ENCODE results near the gene LGALS3BP. TPM values are rescaled to one million over a fixed set of nuclear protein-coding genes. Genes with fewer than 3 reads are reported as not detected.
"Not testable (repeated sequence)": the region's sequence is repeated elsewhere in the genome, so short reads cannot be mapped to it uniquely, and the experiment has no call there.

Gene LGALS3BP, protein sequence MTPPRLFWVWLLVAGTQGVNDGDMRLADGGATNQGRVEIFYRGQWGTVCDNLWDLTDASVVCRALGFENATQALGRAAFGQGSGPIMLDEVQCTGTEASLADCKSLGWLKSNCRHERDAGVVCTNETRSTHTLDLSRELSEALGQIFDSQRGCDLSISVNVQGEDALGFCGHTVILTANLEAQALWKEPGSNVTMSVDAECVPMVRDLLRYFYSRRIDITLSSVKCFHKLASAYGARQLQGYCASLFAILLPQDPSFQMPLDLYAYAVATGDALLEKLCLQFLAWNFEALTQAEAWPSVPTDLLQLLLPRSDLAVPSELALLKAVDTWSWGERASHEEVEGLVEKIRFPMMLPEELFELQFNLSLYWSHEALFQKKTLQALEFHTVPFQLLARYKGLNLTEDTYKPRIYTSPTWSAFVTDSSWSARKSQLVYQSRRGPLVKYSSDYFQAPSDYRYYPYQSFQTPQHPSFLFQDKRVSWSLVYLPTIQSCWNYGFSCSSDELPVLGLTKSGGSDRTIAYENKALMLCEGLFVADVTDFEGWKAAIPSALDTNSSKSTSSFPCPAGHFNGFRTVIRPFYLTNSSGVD
- total RNA-seq (2014; rRNA removed; shearing (Covaris generic)), result 383 and 441 TPM in 2 replicates
- polyA plus RNA-seq (2014; cell fraction: nucleus; rRNA removed), result 1,330 and 1,442 TPM in 2 replicates

DNA sequence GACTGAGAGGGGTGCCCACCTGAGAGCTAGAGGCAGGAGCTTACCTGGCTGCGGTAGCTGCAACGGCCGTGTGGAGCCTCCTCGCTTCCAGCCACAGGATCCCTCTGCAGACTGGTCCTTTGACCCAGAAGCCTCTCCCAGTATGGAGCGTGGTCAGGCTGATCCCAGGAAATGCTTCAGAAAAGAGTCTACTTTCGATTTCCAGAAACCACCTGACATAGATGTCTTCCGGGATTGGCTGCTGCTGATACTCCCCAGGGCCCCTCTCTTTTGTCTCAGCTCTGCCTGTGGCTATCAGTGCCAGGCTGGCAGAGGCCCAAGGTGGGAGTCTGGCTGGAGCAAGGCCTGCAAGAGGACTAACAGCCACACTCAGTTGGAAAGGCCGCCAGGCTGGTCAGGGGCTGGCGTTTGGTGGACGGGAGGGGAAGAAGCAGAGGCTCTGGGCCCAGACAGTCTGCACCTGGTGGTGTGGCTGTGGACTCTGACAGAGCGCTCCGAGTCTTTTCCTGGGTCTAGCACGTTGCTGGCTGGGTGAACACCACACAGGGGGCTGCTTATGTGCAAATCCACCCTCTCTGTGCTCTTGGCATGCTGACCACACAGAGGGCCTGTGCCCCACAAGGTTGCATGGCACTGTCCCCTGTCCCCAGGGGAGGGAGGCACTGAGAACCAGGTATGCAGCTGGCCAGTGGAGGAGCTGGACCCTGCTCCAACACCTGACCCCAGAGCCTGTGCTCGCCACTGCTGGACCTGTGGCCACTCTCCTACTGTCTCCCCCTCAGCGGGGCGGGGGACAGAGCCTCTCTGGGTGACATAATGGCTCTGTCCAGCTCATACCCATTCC is at the start of gene LGALS3BP:
LGALS3BP (minus strand) TSS at position 144 of the 844 bp plus-strand sequence. CDS start 2,732 bp downstream, outside the sequence.
- peak; percentile 71 for DNase-seq (ENCODE audit: extremely low read depth, low read depth)

DNA sequence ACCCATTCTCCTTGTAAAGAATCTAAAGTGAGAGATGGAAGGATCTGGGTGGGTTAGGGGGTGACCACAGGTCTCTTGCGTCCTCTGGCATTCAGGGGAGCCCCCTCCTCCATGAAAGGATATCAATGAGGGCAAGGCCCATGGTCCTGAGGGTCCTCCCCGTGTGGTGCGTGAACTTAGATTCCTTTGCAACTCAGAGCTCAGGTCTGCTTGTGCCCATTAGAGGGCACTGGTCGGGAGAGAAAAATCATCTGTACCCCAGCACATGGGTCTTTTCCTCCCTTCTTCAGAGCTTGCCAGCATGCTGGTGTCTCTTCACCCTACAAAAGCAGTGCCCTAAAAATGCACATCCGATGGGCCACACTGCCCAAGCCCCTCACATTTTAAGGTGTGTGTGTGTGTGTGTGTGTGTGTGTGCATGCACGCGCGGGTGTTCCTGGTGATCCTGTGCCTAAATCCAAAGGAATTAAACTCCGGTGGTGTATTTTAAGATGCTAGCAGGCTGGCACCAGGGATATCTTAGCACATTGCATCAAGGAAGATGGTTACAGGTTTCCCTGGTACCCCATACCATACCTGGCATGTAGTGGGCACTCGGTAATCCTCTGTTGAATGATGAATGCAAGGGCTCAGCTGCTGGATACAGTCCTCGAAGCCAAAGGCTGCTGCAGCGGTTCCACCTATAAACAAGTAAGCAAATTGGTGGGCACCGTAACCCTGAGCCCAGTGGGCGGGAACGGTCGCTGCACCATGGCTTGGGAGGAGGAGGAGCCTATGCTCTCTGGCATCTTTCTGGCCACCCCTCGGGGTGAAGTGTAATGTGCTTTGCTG is 49.0 kb upstream of the LGALS3BP start:
- no peak for DNase-seq (ENCODE audit: extremely low read depth, low read depth)

DNA sequence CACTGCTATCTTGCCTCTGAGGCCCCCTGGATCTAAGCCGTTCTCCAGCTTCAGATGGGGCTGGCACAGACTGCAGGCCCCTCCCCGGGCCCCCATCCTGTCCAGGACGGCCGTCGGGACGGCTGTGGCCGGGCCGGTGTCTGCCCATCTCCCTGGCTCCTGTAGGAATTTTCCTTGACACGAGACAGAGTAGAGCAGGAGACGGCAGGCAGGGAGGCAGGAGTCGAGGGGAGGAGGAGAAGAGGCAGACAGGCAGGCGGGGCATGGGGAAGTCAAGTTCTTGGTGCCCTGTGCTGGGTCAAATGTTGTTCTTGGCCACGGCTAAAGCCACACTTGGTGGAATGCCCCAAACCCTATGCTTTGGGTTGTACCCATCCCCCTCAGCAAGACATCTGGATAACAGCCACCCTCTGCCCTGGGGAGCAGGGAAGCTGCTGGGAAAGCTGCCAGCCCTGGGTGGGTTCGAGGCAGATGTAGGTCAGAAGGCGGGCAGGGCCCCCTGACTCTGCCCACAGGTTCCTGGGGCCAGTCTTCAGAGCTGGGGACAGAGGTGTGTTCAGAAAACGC is 48.3 kb upstream of the LGALS3BP start:
- no peak for DNase-seq (ENCODE audit: extremely low read depth, low read depth)

DNA sequence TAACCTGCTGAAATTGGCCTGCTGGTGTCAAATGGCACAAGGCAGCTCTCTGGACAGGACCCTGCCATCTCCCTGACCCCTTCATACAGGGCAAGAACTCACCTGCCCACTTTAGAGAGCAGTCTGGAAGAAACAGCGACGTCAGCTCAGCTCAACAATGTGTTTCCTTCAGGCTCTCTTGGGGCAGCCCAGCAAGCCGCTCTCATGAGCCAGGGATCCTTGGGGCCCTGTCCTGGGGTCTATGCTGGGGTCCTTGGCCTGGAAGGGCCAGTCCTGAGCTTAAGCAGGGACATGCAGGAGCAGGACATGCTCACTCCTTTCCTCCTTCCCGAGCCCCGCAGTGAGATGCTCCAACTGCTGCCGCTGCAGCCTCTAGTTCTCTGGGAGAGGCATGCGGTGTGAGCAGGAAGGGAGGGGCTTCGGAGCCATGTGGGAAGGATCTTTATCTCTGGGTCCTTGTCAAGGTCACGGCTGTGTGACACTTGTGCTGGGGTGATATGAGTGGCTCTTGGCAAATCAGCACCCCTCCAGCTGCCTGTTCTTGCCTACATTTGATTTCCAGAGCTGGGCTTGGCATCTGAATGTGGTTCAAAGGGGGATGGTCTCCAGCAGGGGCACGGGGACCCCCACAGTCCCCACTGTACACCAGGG is 47.7 kb upstream of the LGALS3BP start:
- no peak for DNase-seq (ENCODE audit: extremely low read depth, low read depth)

DNA sequence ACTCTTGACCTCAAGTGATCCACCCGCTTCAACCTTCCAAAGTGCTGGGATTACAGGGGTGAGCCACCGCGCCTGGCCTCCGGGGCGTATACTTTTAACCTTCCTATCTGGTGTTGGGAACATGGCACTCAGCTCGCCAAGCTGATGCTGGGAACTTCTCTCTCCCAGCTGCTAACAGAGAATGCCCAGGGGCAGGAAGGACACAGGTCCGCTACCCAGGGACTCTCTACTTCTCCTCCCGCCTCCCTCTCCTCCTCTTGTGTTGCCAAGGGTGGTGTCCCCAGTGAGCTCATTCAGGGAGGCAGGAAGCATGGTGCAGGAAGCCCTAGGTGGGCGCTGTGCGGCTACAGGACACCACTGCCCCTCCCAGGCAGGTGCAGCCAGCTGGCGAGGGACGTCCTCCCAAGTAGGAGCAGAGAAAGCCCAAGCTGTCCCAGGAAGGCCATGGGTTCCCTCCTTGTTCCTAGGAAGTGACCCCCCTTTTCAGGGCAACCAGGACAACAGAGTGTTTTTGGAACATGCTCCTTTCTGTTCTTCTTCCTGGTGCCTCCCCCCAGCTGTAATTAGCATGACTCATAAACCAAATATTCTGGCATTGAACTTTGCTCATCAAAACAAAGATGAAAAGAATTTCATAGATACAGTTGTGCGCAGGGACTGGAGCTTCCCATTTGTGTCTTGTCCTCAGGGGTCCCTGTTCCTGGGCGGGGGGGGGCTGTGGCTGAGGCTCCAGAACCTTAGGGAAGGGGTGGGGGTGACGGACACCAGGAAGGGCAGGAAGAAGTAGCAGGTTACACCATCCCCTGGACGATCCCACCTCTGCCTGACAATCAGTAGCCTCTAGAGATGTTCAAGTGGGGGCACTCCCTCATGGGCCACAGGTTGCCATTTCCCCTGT is 46.9 kb upstream of the LGALS3BP start:
- DNase-seq (ENCODE audit: extremely low read depth, low read depth), result no peak

DNA sequence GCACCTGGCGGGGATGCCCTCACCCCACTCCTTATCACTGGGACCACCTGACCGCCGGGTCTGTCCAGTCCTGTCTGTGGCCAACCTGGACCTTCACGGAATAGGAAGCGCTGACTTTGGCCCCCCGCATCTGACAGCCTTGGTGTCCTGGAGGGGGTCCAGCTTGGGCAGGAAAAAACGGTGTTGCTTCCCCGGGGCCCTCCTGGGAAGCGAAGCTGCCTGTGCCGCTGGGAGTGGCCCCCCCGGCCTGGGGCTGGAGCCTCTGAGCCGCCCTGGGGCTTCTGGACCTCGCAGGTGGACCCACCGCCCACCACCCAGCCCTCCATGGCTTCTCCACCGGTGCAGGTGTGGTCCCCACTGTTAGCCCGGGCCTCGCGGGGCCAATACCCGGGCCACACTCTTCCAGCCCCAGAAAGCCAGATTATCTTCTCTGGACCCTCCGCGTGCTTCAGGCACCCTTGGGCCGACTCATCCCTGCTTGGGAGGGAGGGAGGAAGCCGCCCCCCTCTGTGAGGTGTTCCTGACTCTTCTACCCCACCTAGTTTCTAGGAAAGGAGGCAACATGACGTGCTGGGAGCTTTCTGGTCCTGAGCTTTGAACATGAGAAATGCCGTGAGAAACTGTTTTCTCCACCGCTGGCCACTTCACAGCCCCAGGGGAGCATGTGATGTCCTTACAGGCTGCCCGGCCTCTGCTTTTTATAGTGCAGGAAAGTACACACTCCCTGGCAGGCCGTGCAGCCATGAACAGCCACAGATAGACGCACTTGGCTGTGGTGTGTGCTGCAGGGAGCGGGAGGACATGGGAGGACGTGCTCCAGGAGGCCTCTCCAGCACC is 45.4 kb upstream of the LGALS3BP start:
- DNase-seq (ENCODE audit: extremely low read depth, low read depth), result no peak

DNA sequence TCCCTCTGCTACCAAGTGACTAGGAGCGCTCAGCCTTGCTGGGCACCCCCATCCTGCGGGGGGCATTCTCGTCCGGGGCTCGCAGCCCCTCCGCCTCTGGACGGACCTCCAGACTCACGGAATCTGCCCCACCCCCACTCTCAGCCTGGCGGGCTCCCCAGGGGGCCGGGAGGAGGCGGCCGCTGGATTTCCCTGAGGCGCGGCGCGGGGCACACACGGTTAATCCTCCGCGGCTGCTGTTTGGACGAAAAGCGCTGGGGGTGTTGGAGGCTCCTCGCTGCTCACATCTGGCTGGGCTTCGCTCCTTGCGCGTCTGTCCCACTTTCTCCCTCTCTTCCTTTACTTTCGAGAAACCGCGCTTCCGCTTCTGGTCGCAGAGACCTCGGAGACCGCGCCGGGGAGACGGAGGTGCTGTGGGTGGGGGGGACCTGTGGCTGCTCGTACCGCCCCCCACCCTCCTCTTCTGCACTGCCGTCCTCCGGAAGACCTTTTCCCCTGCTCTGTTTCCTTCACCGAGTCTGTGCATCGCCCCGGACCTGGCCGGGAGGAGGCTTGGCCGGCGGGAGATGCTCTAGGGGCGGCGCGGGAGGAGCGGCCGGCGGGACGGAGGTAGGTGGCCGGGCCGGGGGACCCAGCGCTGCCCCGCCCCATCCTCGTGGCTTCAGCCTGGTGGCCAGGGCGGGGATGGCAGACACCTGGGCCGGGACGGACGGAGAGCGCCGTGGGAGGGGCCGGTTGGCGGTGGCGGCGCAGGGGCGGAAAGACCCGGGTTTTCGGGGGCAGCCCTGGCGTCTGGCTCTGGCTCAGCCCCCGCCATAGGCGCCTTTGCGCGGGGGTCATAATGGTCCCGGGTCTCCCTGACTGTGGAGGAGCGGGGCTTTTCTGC is 44.4 kb upstream of the LGALS3BP start, which contains the start of gene C1QTNF1:
C1QTNF1 (plus strand) TSS at position 284 of the 886 bp plus-strand sequence. CDS start 19,800 bp downstream, outside the sequence.
- DNase-seq (ENCODE audit: extremely low read depth, low read depth), result no peak

DNA sequence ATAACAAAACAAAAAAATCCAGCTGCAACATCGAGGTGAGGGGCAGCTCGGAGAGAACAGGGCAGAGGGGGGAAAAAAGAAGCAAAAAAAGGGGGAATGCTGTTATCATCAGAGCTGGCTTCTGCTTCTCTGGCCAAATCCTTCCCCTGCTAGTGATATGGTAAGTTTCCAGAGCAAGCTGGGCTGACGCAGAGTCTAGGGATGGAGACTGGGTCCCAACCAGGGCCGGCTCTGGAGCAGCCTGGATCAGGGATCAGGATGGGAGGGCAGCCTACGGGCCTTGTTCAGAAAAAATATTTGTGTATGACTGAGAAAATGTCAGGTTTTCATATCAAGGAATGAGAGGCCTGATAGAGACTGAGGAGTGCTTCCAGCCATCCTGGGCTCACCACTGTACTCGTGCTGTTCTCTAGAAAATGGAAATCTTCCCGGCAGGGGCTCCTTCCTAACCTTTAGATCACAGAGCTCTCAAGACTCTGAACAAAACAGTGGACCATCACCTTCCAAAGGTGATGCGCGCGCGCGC is 43.5 kb upstream of the LGALS3BP start:
- no peak for DNase-seq (ENCODE audit: extremely low read depth, low read depth)

DNA sequence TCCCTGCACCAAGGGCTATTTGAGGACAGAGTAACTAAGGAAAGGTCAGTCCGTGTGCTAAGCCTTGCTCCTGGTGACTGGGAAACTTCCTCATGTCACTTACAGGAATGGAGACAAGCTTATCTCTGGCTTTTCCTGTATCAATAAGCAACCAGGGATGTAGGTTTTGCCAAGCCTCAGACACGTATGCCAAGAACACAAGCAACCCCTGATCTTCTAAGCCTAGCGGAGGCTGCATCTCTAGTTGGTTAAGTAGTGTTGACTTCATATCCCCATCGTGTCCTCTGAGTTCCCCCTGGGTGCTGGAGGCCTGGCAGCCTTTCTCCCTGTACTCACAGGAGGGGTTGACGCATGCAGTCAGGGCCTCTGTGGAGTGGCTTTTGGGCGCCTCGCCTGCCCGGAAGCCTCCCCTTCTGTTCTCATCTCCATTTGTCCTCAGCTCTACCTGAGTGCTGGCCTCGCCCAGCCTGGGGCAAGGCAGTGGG is 42.8 kb upstream of the LGALS3BP start:
- no peak for DNase-seq (ENCODE audit: extremely low read depth, low read depth)

DNA sequence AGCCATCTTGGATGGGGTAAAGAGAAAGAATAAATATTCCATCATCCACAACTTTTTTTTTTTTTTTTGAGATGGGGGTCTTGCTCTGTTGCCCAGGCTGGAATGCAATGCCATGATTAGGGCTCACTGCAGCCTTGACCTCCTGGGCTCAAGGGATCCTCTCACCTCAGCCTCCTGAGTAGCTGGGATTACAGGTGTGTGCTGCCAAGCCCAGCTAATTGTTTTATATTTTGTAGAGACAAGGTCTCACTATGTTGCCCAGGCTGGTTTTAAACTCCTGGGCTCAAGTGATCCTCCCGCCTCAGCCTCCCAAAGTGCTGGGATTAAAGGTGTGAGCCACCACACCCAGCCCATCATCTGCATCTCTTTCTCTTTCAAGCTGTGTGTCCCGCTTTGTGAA is 42.2 kb upstream of the LGALS3BP start:
- DNase-seq (ENCODE audit: extremely low read depth, low read depth), result not testable (repeated sequence)

DNA sequence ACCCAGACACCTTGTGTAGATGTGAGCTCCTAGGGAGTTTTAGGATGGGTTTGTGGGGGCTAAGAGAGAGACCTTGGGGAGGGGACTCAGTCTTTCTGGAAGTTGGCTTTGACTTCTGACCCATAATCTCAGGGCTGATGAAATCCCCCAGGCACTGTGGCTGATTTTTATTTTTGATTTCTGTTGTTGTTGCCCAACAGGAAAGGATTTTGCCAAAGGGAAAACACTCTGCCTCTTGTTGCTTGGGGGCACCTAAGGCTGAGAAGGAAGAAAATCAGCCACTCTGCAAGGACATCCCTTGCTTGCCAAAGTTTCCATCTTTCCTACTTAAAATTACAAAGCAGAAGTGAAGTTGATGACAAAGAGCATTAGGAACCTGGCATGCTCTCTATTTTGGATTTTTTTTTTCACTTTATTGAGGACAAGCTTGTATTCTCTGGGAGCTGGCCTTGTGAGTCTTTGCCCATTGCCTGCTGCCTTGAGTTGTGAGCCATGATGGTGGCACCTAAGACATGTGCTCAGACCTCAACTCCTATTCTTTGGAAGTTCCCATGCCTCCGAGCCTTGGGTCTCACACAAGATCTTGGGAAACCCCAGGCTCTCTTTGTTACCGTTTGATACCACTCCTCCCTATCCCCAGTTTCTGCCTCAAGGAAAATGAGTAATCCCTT is 41.0 kb upstream of the LGALS3BP start:
- no peak for DNase-seq (ENCODE audit: extremely low read depth, low read depth)

DNA sequence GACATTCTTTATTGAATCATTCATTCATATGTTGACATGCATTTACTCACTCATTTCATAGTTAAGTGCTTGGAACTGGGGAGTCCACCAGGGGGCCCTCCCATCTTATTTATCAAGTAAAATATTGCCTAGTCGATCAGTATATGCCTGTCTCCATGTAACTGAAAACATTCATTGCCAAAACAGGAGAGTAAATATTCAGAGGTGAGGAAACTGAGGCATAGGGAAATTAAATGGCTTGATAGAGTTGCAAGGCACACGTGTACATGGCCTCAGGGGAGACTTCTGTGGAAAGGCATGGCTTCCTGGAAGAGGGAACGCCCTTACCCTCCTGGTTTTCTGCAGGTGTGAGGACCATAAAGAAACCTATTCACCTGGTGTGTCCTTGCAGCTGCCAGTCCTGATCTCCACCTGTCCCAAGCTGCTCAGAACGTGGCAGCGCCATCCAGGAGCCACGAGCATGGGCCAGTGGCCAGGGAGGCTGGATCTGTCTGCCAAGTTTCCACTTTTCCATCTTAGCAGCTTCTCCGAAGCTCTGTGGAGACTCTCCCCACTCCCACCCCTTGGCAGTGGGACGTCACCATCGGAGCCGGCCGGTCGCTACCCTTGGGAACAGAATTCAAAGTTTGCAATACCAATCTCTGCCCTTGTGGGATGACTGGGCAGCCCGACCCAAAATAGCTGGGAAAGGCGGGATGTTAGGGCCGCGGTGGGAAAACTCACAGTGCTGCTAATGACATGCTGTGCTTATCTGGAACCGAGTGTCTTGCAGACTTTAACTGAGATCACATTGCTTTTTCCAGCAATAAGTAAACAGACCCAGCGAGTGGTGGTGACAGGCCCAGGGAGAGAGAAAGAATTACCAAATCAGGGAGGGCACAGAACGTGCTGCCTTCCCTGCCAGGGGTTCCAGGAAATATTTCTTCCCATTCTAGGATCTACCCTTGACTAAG is 40.2 kb upstream of the LGALS3BP start:
- peak; percentile 62 for DNase-seq (ENCODE audit: extremely low read depth, low read depth)

DNA sequence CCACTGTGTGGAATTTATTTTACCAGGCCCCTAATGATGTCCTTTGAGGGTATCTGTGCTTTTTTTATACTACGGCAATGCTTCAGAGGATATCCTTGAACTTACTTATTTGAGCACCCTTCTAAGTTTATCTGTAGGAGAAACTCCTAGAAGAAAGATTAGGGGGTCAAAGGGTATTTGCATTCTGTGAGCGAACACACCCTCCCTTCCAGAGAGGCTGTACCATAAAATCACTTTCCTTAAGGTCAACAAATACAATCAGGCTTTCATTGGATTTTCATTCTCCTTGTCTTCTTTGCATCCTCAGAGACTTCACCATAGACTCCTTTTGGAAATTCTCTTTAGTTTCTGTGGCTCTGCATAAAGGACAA is 39.5 kb upstream of the LGALS3BP start:
- DNase-seq (ENCODE audit: extremely low read depth, low read depth), result no peak

DNA sequence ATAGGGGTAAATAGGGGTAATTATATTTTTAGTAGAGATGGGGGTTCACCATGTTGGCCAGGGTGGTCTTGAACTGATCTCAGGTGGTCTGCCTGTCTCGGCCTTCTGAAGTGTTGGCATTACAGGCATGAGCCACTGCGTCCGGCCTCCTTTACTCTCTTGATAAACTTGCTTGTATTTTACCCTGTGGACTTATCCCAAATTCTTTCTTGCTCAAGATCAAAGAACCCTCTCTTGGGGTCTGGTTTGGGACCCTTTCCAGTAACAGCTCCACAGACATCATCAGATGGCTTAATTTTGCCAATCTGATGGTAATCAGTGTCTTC is 38.6 kb upstream of the LGALS3BP start:
- DNase-seq (ENCODE audit: extremely low read depth, low read depth), result no peak

Measured in NCI-H460 (cell line).